ENCODE data around the gene TMEM91. TPM values are rescaled to one million over a fixed set of nuclear protein-coding genes. Genes with fewer than 3 reads are reported as not detected.
A peak's percentile ranks its signal among the peaks of the same experiment; 100 is the strongest.
"Not testable (repeated sequence)": the region's sequence is repeated elsewhere in the genome, so short reads cannot be mapped to it uniquely, and the experiment has no call there.

The TMEM91 gene
- total and polyA plus RNA-seq, 5 donors = 4.6 to 8.5 (median 5.9) TPM

DNA sequence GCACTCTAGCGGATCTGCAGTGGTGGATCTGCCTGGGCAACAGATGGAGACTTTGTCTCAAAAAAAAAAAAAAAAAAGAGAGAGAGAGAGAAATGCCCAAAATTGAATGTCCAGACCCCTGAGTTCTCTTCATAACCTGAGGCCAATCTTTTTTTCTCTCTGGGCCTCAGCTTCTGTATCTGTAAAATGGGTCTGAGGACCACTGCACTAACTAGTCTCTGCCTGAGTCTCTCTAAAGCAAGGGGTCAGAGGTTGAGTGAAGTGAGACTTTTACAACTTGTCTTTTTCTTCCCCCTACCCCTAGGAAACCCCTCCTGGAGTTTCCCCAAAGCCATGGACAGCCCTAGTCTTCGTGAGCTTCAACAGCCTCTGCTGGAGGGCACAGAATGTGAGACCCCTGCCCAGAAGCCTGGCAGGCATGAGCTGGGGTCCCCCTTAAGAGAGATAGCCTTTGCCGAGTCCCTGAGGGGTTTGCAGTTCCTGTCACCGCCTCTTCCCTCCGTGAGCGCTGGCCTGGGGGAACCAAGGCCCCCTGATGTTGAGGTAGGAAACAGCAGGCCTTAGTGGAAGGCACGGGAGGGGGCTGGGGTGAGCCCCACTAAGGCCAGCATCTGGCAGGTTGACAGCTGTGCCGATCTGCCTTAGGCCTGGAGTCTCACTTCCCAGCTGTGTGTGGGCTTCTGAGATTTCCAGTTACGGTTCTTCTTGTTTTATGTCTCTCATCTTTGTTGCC, 1.8 kb downstream of the TMEM91 start:
- Histone ChIP-seq H3K9me3 (ENCODE audit: control insufficient read depth, low read length) (no peaks in the 10 kb centered on the region), H3K4me3 (ENCODE audit: low read length) (no peak overlapping the region), H3K4me1 (ENCODE audit: control insufficient read depth, insufficient read depth, low read length) (no peaks in the 10 kb centered on the region), H3K27me3 (ENCODE audit: control insufficient read depth, insufficient read depth) (no peaks in the 10 kb centered on the region), H3K27ac (ENCODE audit: low read length) (no peak overlapping the region)
- intact Hi-C loops (cut with DNase I) = no loop called here
- no peak for ATAC-seq
- DNase-seq = peak in 1 of 3 donors; percentile 44
- 46% methylated on average over 9 of the region's 9 CpGs for WGBS

DNA sequence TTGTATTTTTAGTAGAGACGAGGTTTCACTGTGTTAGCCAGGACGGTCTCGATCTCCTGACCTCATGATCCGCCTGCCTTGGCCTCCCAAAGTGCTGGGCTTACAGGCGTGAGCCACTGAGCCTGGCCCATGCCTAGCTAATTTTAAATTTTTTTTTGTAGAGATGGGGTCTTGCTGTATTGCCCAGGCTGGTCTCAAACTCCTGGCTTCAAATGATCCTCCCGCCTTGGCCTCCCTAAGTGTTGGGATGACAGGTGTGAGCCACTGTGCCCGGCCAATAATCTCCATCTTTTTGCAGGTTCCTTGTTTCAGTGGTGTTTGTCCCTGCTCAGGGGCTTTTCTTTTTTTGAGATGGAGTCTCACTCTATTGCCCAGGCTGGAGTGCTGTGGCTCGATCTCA, 5.2 kb downstream of the TMEM91 start:
- H3K4me1 ChIP-seq (ENCODE audit: control insufficient read depth, insufficient read depth, low read length); H3K4me3 ChIP-seq (ENCODE audit: low read length); H3K9me3 ChIP-seq (ENCODE audit: control insufficient read depth, low read length); ATAC-seq; intact Hi-C loops (cut with DNase I); DNase-seq; H3K27me3 ChIP-seq (ENCODE audit: control insufficient read depth, insufficient read depth); H3K27ac ChIP-seq (ENCODE audit: low read length): not testable (repeated sequence)
- 96% methylated on average over 8 of the region's 8 CpGs for WGBS

DNA sequence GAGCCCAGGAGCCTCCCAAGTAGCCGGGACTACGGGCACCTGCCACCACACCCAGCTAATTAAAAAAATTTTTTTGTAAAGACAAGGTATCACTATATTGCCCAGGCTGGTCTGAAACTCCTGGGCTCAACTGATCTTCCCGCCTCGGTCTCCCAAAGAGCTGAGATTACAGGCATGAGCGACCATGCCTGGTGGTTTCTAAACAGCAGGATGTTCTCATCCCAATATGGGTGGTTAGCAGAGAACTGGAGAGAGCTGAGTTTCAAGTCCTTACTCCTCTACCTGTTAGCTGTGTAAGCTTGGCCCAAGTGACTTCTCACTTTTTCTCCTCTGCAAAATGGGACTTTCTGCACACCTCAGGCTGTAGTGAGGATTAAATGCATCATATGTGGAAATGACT, 8.0 kb downstream of the TMEM91 start:
- no peak for DNase-seq
- no peaks in the 10 kb centered on the region for H3K4me1 ChIP-seq (ENCODE audit: control insufficient read depth, insufficient read depth, low read length)
- no peak overlapping the region for H3K27ac ChIP-seq (ENCODE audit: low read length)
- H3K27me3 ChIP-seq (ENCODE audit: control insufficient read depth, insufficient read depth) = no peaks in the 10 kb centered on the region
- ATAC-seq = no peak
- H3K4me3 ChIP-seq (ENCODE audit: low read length) = no peak overlapping the region
- whole genome bisulfite sequencing = 91% methylated on average over 5 of the region's 5 CpGs
- intact Hi-C loops (cut with DNase I) = no loop called here
- no peaks in the 10 kb centered on the region for H3K9me3 ChIP-seq (ENCODE audit: control insufficient read depth, low read length)

DNA sequence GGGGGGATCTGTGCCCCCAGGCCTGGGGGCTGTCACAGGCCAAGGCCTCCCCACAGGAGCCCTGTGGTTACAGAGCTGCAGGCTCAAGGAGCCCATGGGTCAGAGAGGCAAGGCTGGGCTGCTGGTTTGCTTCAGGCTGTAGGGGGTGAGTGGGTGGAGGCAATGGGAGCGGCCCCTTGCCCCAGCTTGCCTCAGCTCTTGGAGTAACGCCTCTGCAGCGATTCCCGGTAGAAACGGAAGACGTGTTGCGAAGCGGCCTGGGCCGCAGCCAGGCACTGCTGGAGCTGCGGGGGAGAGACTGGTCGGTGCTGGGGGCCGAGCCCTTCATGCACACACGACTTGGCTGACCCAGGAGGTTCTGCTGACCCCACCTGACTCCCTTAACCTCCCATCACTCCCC, 10.1 kb downstream of the TMEM91 start:
- WGBS = 75% methylated on average over 13 of the region's 13 CpGs
- no peaks in the 10 kb centered on the region for H3K4me1 ChIP-seq (ENCODE audit: control insufficient read depth, insufficient read depth, low read length)
- no peaks in the 10 kb centered on the region for H3K27me3 ChIP-seq (ENCODE audit: control insufficient read depth, insufficient read depth)
- no peak overlapping the region for H3K4me3 ChIP-seq (ENCODE audit: low read length)
- H3K9me3 ChIP-seq (ENCODE audit: control insufficient read depth, low read length) = no peaks in the 10 kb centered on the region
- ATAC-seq (peak; percentile 19 to 22), DNase-seq (no peak)
- intact Hi-C loops (cut with DNase I) = no loop called here
- H3K27ac ChIP-seq (ENCODE audit: low read length) = no peak overlapping the region

DNA sequence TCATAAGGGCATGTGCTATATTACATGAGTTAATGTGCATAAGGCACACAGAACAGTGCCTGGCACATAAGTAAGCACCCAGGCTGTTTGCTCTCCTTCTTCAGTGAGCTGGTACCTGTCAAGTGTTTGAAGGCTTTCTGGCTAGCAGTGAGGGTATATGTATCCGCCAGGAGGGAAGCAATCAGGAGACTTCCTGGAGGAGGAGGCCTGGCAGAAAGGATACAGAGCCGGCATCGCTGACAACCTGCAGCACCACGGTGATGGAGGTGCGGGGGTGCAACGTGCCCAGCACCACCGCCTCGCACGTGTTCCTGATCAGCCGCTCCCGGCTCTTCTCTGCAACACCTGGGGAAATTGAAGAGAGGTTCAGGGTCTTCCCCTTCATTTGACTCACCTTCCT, 15.3 kb downstream of the TMEM91 start:
- no peaks in the 10 kb centered on the region for H3K9me3 ChIP-seq (ENCODE audit: control insufficient read depth, low read length)
- intact Hi-C loops (cut with DNase I) = no loop called here
- 90% methylated on average over 11 of the region's 11 CpGs for WGBS
- H3K4me3 ChIP-seq (ENCODE audit: low read length) = no peak overlapping the region
- no peak for ATAC-seq
- no peaks in the 10 kb centered on the region for H3K27me3 ChIP-seq (ENCODE audit: control insufficient read depth, insufficient read depth)
- no peak for DNase-seq
- no peak overlapping the region for H3K27ac ChIP-seq (ENCODE audit: low read length)
- no peaks in the 10 kb centered on the region for H3K4me1 ChIP-seq (ENCODE audit: control insufficient read depth, insufficient read depth, low read length)

DNA sequence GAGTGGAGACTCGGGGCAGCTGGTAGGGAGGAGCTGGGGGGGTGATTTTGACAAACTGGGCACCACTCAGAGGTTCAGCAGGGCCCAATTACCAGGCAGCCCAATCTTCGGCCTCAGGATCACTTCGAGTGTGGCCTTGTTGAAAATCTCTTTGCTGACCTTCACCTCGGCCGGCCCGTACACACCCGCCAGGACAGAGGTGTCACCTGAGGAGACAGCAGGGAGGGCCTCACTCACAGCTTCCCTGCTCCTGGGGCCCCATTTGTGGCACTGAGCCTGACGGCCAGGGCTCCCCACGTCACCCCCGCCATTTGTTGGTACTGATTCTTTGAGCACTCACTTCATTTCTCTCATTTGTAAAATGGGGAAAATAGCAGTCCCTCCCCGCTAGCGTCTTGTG, 16.4 kb downstream of the TMEM91 start:
- Histone ChIP-seq H3K9me3 (ENCODE audit: control insufficient read depth, low read length) (no peaks in the 10 kb centered on the region), H3K27me3 (ENCODE audit: control insufficient read depth, insufficient read depth) (no peaks in the 10 kb centered on the region), H3K4me1 (ENCODE audit: control insufficient read depth, insufficient read depth, low read length) (no peaks in the 10 kb centered on the region), H3K4me3 (ENCODE audit: low read length) (no peak overlapping the region), H3K27ac (ENCODE audit: low read length) (no peak overlapping the region)
- no peak for DNase-seq
- ATAC-seq = no peak
- 79% methylated on average over 12 of the region's 12 CpGs for WGBS
- intact Hi-C loops (cut with DNase I) = no loop called here

DNA sequence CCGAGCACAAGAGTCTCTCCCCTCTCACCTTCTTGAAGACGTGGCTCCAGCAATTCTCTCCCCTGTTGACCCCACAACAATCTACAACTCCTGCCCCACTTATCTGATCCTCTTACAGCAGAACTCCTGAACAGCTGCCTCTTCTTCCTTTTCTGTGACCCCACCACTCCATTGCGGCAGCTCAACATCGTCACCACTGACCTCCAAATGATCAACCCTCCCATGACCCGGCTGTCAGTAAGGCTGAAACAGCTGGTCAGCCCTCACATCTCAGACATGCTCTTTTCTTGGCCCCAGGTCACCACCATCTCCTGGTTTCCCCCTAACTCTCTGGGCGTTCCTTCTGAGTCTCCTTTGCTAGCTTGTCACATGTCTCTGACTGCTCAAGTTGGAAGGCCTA, 19.0 kb downstream of the TMEM91 start:
- Histone ChIP-seq H3K27ac (ENCODE audit: low read length) (no peak overlapping the region), H3K4me1 (ENCODE audit: control insufficient read depth, insufficient read depth, low read length) (peaks cover 6% of the 10 kb centered on the region), H3K4me3 (ENCODE audit: low read length) (no peak overlapping the region), H3K27me3 (ENCODE audit: control insufficient read depth, insufficient read depth) (no peaks in the 10 kb centered on the region), H3K9me3 (ENCODE audit: control insufficient read depth, low read length) (no peaks in the 10 kb centered on the region)
- 73% methylated on average over 6 of the region's 6 CpGs for WGBS
- DNase-seq (no peak), ATAC-seq (no peak)
- intact Hi-C loops (cut with DNase I) = no loop called here

DNA sequence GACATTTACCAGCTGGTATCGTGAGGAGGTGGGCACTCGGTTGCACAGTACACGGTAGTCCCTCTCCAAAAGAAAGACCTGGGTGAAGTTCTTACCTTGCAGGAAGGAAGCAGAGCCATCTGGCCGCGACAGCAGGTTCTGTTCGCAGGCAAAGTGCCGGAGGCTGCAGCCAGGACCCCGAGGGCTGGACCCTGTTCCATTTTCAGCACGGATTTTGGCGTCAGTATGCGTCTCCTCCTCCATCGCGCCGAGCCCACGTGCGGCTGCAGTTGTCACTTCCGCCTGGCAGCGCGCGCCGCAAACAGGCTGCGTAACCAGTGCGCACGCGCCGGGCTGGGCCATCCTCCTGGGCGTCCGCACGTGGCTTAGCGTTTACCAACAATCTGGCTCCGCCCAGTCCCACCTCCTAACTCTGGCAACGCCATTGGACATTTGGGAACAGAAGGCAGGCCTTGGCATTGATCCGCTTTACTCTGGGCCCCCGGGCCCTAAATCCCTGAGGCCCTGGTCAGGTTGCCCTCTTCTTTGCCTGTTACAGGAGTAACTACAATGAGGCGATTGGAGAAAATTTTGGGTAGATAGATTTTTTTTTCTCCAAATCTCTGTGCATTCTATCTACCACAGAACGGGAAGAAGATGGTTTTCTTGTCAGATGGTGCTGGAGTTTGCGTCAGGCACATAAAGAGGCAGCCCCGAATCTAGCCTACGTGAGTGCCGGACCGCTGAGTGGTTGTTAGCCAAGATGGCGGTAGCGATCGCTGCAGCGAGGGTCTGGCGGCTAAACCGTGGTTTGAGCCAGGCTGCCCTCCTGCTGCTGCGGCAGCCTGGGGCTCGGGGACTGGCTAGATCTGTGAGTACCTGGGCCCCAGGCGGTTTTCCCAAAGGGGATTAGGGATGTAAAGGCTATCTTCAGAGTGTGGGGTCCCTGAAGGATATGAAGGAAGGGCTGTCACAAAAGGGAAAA, 21.0 kb downstream of the TMEM91 start, which contains the start of the genes BCKDHA and EXOSC5:
Gene BCKDHA, plus strand, starts transcription at position 733 of the 964 bp plus-strand sequence. Its CDS starts 10 bp downstream, at position 743.
Gene EXOSC5, minus strand, starts transcription at position 274 of the 964 bp plus-strand sequence. Its CDS starts 31 bp downstream, at position 243.
- intact Hi-C loops (cut with DNase I) = no loop called here
- Histone ChIP-seq H3K27ac (ENCODE audit: low read length) (peak within 1 kb of the TSS; percentile 89), H3K9me3 (ENCODE audit: control insufficient read depth, low read length) (no peaks in the 10 kb centered on the region), H3K4me3 (ENCODE audit: low read length) (peak within 1 kb of the TSS; percentile 98), H3K27me3 (ENCODE audit: control insufficient read depth, insufficient read depth) (no peaks in the 10 kb centered on the region), H3K4me1 (ENCODE audit: control insufficient read depth, insufficient read depth, low read length) (peaks cover 6% of the 10 kb centered on the region)
- under 1% methylated on average over 50 of the region's 50 CpGs for WGBS
- DNase-seq (peak; percentile 99 to 100 (median 99)), ATAC-seq (peak; percentile 97 to 98)

DNA sequence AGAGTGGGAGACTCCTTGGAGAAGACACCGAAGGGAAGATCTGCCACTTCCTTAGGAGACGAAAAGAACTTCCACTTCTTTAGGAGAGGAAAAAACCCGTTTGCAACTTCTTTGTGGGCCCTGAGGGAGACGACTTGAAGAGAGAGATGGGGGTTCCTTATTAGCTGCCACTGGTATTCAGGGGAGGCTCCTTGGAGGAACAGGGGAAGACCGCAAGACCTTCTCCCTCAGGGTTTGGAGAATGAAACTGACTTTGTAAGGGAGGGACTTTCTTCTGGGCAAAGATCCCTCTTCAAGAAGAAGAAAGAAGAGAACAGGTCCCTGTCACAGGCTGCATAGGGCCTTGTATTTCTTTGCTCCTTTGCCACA, 21.7 kb downstream of the TMEM91 start:
- no peak for DNase-seq
- H3K9me3 ChIP-seq (ENCODE audit: control insufficient read depth, low read length) = no peaks in the 10 kb centered on the region
- no peak for ATAC-seq
- peak overlapping the region; percentile 89 for H3K27ac ChIP-seq (ENCODE audit: low read length)
- no peaks in the 10 kb centered on the region for H3K27me3 ChIP-seq (ENCODE audit: control insufficient read depth, insufficient read depth)
- peak overlapping the region; percentile 98 for H3K4me3 ChIP-seq (ENCODE audit: low read length)
- intact Hi-C loops (cut with DNase I) = no loop called here
- peaks cover 6% of the 10 kb centered on the region for H3K4me1 ChIP-seq (ENCODE audit: control insufficient read depth, insufficient read depth, low read length)
- under 1% methylated on average over 5 of the region's 5 CpGs for WGBS

DNA sequence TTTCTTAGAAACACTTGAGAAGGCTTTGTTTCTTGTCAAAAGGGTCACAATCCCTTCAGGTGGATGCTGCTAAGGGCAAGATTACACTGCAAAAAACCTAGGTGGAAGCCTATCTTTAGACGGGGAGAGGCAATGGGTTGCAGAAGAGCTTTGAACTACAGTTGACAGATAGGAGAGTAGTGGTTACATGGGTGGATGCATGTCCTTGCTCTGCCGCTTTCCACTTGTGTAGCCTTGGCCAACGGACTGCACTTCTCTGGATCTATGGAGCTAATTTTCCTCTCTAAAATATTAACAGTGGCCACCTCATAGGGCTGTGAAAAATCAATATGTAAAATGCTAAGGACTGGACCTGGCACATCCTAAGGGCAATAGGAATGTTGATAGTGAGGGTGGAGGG, 22.3 kb downstream of the TMEM91 start:
- DNase-seq (no peak), ATAC-seq (no peak)
- no peaks in the 10 kb centered on the region for H3K9me3 ChIP-seq (ENCODE audit: control insufficient read depth, low read length)
- H3K4me1 ChIP-seq (ENCODE audit: control insufficient read depth, insufficient read depth, low read length) = peaks cover 6% of the 10 kb centered on the region
- WGBS = 48% methylated on average over 3 of the region's 3 CpGs
- H3K27ac ChIP-seq (ENCODE audit: low read length) = no peak overlapping the region
- no peaks in the 10 kb centered on the region for H3K27me3 ChIP-seq (ENCODE audit: control insufficient read depth, insufficient read depth)
- peak overlapping the region; percentile 98 for H3K4me3 ChIP-seq (ENCODE audit: low read length)
- intact Hi-C loops (cut with DNase I) = no loop called here

DNA sequence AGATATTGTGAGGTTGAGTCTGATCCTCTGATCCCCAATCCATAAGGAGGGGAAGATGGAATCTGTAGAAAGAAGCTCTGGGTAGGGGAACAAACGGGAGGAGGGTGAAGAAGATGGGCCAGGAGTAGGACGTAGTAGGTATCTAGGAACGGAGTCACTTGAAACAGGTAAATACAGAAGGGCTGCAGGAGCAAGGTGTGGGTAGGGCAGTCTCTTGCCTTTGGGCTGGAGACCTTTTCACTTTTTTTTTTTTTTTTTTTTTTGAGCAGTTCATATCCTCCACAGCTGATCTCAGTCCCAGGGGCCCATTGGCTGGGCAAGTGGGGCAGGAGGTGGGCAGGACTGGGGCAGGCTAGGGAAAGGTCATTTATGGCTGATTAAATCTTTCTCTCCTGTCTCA, 22.8 kb downstream of the TMEM91 start:
- no peak for ATAC-seq
- peaks cover 6% of the 10 kb centered on the region for H3K4me1 ChIP-seq (ENCODE audit: control insufficient read depth, insufficient read depth, low read length)
- no peak overlapping the region for H3K27ac ChIP-seq (ENCODE audit: low read length)

More for the DNA sequence above, 22.8 kb downstream of the TMEM91 start:
- no peak for DNase-seq
- Histone ChIP-seq H3K9me3 (ENCODE audit: control insufficient read depth, low read length) (no peaks in the 10 kb centered on the region), H3K27me3 (ENCODE audit: control insufficient read depth, insufficient read depth) (no peaks in the 10 kb centered on the region), H3K4me3 (ENCODE audit: low read length) (no peak overlapping the region)
- intact Hi-C loops (cut with DNase I) = no loop called here
- 89% methylated on average over 3 of the region's 3 CpGs for WGBS

Measured in right cardiac atrium (tissue), 5 donors.